BJ (cell line): ENCODE measurements around the gene PISD. TPM values are rescaled to one million over a fixed set of nuclear protein-coding genes. Genes with fewer than 3 reads are reported as not detected.

ENCODE experiments used
- CTCF ChIA-PET: fragments of 350-600 bp; formaldehyde crosslinking; extraction: SDS; loops from one replicate; lab custom pipeline; 2021; ENCODE audit warnings: antibody characterized with exemption, inconsistent platforms; lab: Yijun Ruan, JAX
- POLR2A ChIA-PET: fragments of 300-600 bp; sonication (Branson Sonifier 250); formaldehyde crosslinking; extraction: SDS; loops from one replicate; lab custom pipeline; 2021; ENCODE audit warnings: antibody characterized with exemption; lab: Charles Lee
- DNase-seq: peaks from one replicate; pipeline ENCODE4 v3.0.0-alpha.2; 2011; ENCODE audit warnings: low read depth
- H3K27me3 ChIP-seq: 2 replicates; pipeline ENCODE4 v1.6.0; 2011; ENCODE audit warnings: low read length; ENCODE audit not compliant: control insufficient read depth, insufficient read depth
- H3K36me3 ChIP-seq: 2 replicates; pipeline ENCODE4 v1.5.1; 2011; ENCODE audit warnings: low read length; ENCODE audit not compliant: control insufficient read depth, insufficient read depth
- H3K4me3 ChIP-seq: 2 replicates; pipeline ENCODE4 v1.5.1; 2011; ENCODE audit warnings: low read depth, mild to moderate bottlenecking, control low read depth, low read length
- polyA plus RNA-seq: library from polyadenylated mRNA; depleted of rRNA; stranded (reverse); fragments of >200 nt; gene quantifications from 2 replicates; pipeline ENCODE4 v1.2.3, GENCODE V29; 2011
- TF ChIP-seq, protein P1 (sequence below): IDR thresholded peaks from 2 replicates; pipeline ENCODE4 v1.5.1; 2011; ENCODE audit warnings: low read depth, mild to moderate bottlenecking, control low read depth, inconsistent platforms, low read length, moderate library complexity; ENCODE audit not compliant: insufficient read depth

The PISD gene
- polyA plus RNA-seq, 1 experiment: 26.9 TPM

DNA sequence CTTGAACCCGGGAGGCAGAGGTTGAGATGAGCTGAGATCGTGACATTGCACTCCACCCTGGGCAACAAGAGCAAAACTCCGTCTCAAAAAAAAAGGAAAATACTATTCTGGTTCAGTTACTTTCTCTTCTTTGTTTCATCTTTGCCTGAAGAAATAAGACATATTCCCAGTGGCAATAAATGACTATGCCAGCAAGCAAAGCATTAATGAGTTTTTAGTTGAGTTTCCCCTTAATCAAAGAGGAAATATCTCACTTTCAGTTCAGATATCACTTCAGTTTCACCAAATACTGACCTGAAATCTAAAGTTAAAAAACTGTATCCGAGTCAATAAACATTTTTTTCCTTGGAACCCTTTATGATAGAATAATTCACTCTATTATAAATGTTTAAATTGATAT lies 10.4 kb downstream of the PISD start:
- Histone ChIP-seq H3K27me3 (no peaks in the 10 kb centered on the region), H3K4me3 (no peak overlapping the region), H3K36me3 (no peaks in the 10 kb centered on the region; the same call in 1 of the 2 replicates)
- POLR2A ChIA-PET: no interaction called here
- CTCF ChIA-PET: interaction anchor here (0.8 kb wide), 1 partner anchor 170 kb away, joined by 3 read pairs; no protein-coding TSS in a partner anchor
- DNase-seq: no peak
- TF ChIP-seq, protein P1, sequence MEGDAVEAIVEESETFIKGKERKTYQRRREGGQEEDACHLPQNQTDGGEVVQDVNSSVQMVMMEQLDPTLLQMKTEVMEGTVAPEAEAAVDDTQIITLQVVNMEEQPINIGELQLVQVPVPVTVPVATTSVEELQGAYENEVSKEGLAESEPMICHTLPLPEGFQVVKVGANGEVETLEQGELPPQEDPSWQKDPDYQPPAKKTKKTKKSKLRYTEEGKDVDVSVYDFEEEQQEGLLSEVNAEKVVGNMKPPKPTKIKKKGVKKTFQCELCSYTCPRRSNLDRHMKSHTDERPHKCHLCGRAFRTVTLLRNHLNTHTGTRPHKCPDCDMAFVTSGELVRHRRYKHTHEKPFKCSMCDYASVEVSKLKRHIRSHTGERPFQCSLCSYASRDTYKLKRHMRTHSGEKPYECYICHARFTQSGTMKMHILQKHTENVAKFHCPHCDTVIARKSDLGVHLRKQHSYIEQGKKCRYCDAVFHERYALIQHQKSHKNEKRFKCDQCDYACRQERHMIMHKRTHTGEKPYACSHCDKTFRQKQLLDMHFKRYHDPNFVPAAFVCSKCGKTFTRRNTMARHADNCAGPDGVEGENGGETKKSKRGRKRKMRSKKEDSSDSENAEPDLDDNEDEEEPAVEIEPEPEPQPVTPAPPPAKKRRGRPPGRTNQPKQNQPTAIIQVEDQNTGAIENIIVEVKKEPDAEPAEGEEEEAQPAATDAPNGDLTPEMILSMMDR: no peak

DNA sequence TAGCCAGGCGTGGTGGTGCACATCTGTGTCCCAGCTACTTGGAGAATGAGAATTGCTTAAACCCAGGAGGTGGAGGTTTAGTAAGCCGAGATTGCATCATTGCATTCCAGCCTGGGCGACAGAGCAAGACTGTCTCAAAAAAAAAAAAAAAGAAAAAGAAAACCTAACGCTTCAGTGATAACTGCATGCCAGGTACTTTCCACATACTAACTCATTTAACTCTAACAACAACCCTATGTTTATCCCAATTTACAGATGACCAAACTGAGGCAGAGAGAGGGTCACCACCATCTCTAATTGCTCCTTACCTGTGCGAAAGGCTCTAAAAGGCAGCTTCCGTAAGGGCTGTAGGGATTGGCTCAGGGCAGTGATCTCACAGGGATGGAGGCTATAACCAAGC lies 11.6 kb downstream of the PISD start:
- ChIA-PET POLR2A (no interaction called here), CTCF (interaction anchor here (0.8 kb wide), 1 partner anchor 15 kb away, joined by 4 read pairs; no protein-coding TSS in a partner anchor)
- TF ChIP-seq, protein P1: no peak
- no peaks in the 10 kb centered on the region; the same call in 1 of the 2 replicates for H3K36me3 ChIP-seq
- no peak overlapping the region for H3K4me3 ChIP-seq
- H3K27me3 ChIP-seq: no peaks in the 10 kb centered on the region
- peak; percentile 61 for DNase-seq

DNA sequence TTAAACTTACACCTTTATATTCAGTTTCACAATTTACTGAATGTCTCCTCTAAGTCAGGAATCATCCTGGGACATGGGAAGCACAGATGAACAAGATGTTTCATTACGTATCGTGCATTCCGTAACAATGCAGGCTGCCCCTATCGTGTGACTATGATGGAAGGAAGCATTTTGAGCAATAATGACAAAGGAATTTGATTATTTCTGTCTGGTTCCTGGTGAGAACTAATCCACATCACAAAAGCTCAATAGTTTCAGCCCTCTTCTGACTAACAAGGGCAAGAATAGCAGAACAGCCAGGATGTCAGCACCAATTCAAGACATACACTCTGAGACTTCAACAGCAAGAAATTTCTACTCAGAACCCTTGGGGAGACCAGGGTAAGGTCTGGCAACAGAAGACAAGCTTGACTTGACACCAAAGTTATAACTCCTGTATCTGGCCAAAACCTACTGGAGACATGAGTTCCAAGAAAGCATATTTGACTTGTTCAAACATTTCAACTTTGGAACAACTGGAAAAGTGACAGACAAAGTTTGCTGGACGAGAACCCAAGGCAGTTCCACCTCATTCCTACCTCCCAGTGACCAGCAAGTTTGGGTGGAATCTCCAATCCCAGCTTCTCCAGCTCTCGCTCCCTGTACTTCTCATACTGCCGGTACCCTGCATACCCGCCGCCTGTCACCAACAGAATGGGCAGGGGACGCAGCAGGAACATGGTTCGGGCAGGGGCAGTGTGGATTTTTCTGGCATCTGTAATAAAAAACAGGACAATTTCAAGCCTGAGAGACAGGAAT lies 14.3 kb downstream of the PISD start:
- H3K27me3 ChIP-seq: no peaks in the 10 kb centered on the region
- H3K36me3 ChIP-seq: peaks cover 2% of the 10 kb centered on the region
- H3K4me3 ChIP-seq: no peak overlapping the region
- TF ChIP-seq, protein P1: no peak
- DNase-seq: peak; percentile 46
- ChIA-PET POLR2A (no interaction called here), CTCF (interaction anchor here (0.8 kb wide), 2 partner anchors 86 to 91 kb away, joined by 3 read pairs; no protein-coding TSS in a partner anchor)

DNA sequence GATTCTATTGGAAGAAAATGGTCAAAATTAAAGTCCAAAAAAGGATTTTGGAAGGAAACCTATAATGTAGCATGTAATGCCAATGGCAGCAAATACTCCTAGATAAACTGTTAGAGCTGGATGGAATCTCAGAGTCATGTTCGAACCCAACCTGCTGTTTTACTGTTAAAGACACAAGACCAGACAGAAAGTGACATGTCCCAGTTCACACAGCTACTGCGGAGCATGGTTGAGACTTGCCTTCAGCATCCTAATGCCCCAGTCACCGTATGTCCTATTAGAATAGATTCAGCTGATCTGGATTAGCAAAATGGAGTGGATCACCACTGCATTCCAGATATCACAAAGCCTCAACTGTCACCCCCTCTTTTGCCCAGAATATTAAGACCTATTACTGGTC lies 14.9 kb downstream of the PISD start:
- Histone ChIP-seq H3K4me3 (no peak overlapping the region), H3K36me3 (peaks cover 2% of the 10 kb centered on the region), H3K27me3 (no peaks in the 10 kb centered on the region)
- TF ChIP-seq, protein P1: no peak
- no peak for DNase-seq
- POLR2A ChIA-PET: no interaction called here
- CTCF ChIA-PET: interaction anchor here (0.8 kb wide), 2 partner anchors 86 to 90 kb away, joined by 3 read pairs; no protein-coding TSS in a partner anchor

DNA sequence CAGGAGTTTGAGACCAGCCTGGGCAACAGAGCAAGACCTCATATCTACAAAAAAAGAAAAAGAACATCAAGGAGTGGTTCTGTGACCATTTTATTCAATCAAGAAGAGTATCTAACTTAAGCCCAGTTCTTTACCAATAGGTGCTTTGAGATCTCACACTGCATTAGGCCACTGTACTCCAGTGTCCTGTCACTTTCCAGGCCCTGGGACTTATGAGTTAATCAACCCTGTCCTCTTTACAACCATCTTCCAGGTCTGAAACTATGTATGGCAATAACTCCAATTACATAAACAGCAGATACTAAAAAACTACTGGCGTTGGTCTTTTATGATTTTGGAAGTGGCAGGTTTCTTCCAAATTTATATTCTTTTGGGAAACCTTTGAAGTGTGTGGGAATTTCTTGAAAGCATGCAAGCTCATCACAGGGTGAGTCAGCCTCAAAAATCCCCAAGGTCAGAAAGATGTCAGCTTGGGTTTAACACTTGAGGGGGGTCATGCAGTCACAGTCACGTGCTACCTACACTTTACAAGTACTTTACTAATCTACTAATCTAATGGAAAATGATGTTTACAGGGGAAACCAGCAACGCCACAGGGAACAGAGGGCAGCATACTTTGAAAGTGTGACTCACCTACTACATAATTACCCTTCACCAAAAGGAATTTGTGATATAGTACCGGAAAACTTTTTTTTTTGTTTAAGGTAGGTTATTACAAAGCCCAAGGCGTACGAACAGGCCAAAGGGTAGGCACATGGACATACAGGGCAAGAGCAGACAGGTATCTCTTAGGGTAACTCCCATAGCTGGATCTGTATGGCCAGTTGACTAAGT lies 15.6 kb downstream of the PISD start:
- TF ChIP-seq, protein P1: no peak
- H3K4me3 ChIP-seq: no peak overlapping the region
- peak; percentile 100 for DNase-seq
- H3K27me3 ChIP-seq: no peaks in the 10 kb centered on the region
- CTCF ChIA-PET: interaction anchor here (0.6 to 0.8 kb wide), 2 partner anchors 15 to 89 kb away, joined by 3 read pairs; no protein-coding TSS in a partner anchor
- POLR2A ChIA-PET: no interaction called here
- peaks cover 4% of the 10 kb centered on the region for H3K36me3 ChIP-seq
